Stomach (tissue), 4 donors: ENCODE measurements around the gene RIOK3.
"Not testable (repeated sequence)": the region's sequence is repeated elsewhere in the genome, so short reads cannot be mapped to it uniquely, and the experiment has no call there.

Experiments used
- EP300 ChIP-seq: sonication (generic); formaldehyde crosslinking; IDR thresholded peaks from one replicate; pipeline ENCODE4 v1.6.1; 2017; ENCODE audit warnings: antibody characterized with exemption
- POLR2A ChIP-seq, 4 donors: fragments of 450-650 bp; IDR thresholded peaks; one replicate each; pipeline ENCODE4 v1.6.1; 2016; ENCODE audit warnings: antibody characterized with exemption in 4 of 4, control low read depth in 2 of 4, mild to moderate bottlenecking in 1 of 4, moderate library complexity in 1 of 4
- TF ChIP-seq, protein P1 (sequence below), 7 experiments: fragments of 450-650 bp in 4 of 7; fragments of 200-600 bp in 3 of 7; sonication (generic) in 3 of 7; IDR thresholded peaks; one replicate each; pipeline ENCODE4 v1.5.1; 2016 to 2019; ENCODE audit warnings: antibody characterized with exemption in 7 of 7, control low read depth in 2 of 7, mild to moderate bottlenecking in 1 of 7

DNA sequence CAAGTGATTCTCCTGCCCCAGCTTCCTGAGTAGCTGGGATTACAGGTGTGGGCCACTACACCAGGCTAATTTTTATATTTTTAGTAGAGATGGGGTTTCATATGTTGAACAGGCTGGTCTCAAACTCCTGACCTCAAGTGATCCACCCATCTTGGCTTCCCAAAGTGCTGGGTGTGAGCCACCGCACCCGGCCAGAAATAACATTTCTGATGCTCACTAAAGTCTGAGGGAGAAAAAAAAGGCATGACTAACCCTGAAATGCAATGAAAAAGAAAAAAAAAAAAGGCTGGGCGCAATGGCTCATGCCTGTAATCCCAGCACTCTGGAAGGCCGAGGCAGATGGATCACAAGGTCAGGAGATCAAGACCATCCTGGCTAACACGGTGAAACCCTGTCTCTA, 36.5 kb downstream of the RIOK3 start:
- not testable (repeated sequence) for TF ChIP-seq POLR2A (IDR thresholded peaks at IDR 0.05); EP300
- TF ChIP-seq, protein P1, sequence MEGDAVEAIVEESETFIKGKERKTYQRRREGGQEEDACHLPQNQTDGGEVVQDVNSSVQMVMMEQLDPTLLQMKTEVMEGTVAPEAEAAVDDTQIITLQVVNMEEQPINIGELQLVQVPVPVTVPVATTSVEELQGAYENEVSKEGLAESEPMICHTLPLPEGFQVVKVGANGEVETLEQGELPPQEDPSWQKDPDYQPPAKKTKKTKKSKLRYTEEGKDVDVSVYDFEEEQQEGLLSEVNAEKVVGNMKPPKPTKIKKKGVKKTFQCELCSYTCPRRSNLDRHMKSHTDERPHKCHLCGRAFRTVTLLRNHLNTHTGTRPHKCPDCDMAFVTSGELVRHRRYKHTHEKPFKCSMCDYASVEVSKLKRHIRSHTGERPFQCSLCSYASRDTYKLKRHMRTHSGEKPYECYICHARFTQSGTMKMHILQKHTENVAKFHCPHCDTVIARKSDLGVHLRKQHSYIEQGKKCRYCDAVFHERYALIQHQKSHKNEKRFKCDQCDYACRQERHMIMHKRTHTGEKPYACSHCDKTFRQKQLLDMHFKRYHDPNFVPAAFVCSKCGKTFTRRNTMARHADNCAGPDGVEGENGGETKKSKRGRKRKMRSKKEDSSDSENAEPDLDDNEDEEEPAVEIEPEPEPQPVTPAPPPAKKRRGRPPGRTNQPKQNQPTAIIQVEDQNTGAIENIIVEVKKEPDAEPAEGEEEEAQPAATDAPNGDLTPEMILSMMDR (IDR thresholded peaks at IDR 0.05), result not testable (repeated sequence)
